HEK293 (cell line): Measurements from ENCODE around the gene RPP25L.

ENCODE experiments used
- CTCF ChIA-PET: fragments of 350-600 bp; formaldehyde crosslinking; extraction: SDS; loops from one replicate; lab custom pipeline; 2021; ENCODE audit warnings: antibody characterized with exemption; lab: Yijun Ruan, JAX
- POLR2A ChIA-PET: fragments of 300-600 bp; formaldehyde crosslinking; extraction: SDS; loops from one replicate; lab custom pipeline; 2020; ENCODE audit warnings: antibody characterized with exemption, inconsistent platforms; lab: Yijun Ruan, JAX
- H3K27ac ChIP-seq: fragments of 200-500 bp; sonication (Bioruptor generic); 2 replicates; pipeline ENCODE4 v1.5.1; 2014; ENCODE audit warnings: low read depth, low read length, control low read depth, inconsistent platforms; ENCODE audit errors: extremely low read depth
- H3K36me3 ChIP-seq, 2 experiments: fragments of 200-500 bp in 1 of 2; sonication (Bioruptor generic) in 1 of 2; 1 replicate in 1 of 2; 2 replicates in 1 of 2; pipeline ENCODE4 v1.5.1; 2014 to 2017; ENCODE audit warnings: inconsistent platforms in 2 of 2, low read length in 2 of 2; ENCODE audit not compliant: control insufficient read depth in 2 of 2, insufficient read depth in 1 of 2
- H3K4me1 ChIP-seq: fragments of 200-500 bp; sonication (Bioruptor generic); 2 replicates; pipeline ENCODE4 v1.5.1; 2014; ENCODE audit warnings: mild to moderate bottlenecking, low read length, inconsistent platforms; ENCODE audit not compliant: control insufficient read depth, insufficient read depth
- H3K4me3 ChIP-seq: 2 replicates; pipeline ENCODE4 v1.5.1; 2011; ENCODE audit warnings: low read depth, mild to moderate bottlenecking, control low read depth, low read length, moderate library complexity
- H3K9me3 ChIP-seq: fragments of 200-500 bp; sonication (Bioruptor generic); 2 replicates; pipeline ENCODE4 v1.5.1; 2014; ENCODE audit warnings: low read depth, low read length, inconsistent platforms; ENCODE audit not compliant: control insufficient read depth, insufficient read depth
- GLIS2 ChIP-seq: fragments of 450-650 bp; formaldehyde crosslinking; IDR thresholded peaks from 2 replicates; pipeline ENCODE4 v1.5.1; 2016; ENCODE audit warnings: missing biosample characterization, missing genetic modification characterization
- KLF1 ChIP-seq: fragments of 450-650 bp; formaldehyde crosslinking; IDR thresholded peaks from 2 replicates; pipeline ENCODE4 v1.5.1; 2016; ENCODE audit warnings: missing biosample characterization, missing genetic modification characterization
- PRDM10 ChIP-seq: fragments of 450-650 bp; formaldehyde crosslinking; IDR thresholded peaks from 2 replicates; pipeline ENCODE4 v1.5.1; 2016; ENCODE audit warnings: missing biosample characterization, missing genetic modification characterization
- ZFP69B ChIP-seq: fragments of 450-650 bp; formaldehyde crosslinking; IDR thresholded peaks from 2 replicates; pipeline ENCODE4 v1.5.1; 2016; ENCODE audit warnings: missing biosample characterization, missing genetic modification characterization
- ZNF398 ChIP-seq: fragments of 450-650 bp; formaldehyde crosslinking; IDR thresholded peaks from 2 replicates; pipeline ENCODE4 v1.5.1; 2017; ENCODE audit warnings: missing biosample characterization, missing genetic modification characterization
- ZNF645 ChIP-seq: fragments of 450-650 bp; formaldehyde crosslinking; IDR thresholded peaks from 2 replicates; pipeline ENCODE4; 2016; ENCODE audit warnings: missing biosample characterization, missing genetic modification characterization
- ZNF692 ChIP-seq: fragments of 450-650 bp; formaldehyde crosslinking; IDR thresholded peaks from 2 replicates; pipeline ENCODE4 v1.5.1; 2016; ENCODE audit warnings: missing biosample characterization, missing genetic modification characterization
- ZSCAN5A ChIP-seq: fragments of 450-650 bp; formaldehyde crosslinking; IDR thresholded peaks from 2 replicates; pipeline ENCODE4 v1.5.1; 2016; ENCODE audit warnings: missing biosample characterization, missing genetic modification characterization

Gene RPP25L

GRCh38 chr9:34630402-34631154 is 18.7 kb upstream of the RPP25L start:
- Histone ChIP-seq H3K27ac (no peak overlapping the region), H3K9me3 (no peaks in the 10 kb centered on the region), H3K4me3 (no peak overlapping the region), H3K4me1 (no peaks in the 10 kb centered on the region; the same call in 1 of the 2 replicates), H3K36me3 (peaks cover 0 to 10% of the 10 kb centered on the region in 2 experiments; a peak in 2 of 3 replicates)
- ChIA-PET POLR2A (no interaction called here), CTCF (interaction anchor here (0.7 to 3.2 kb wide), 7 partner anchors 10 to 227 kb away, joined by 3 to 18 read pairs (median 7); partner anchors contain the start of genes DCTN3 and RPP25L)
- TF ChIP-seq PRDM10 (tag by site-specific recombination) (peak; percentile 80), ZNF398 (tag by site-specific recombination) (0 out of 2 replicates have a peak, but pooled peaks have one; percentile 9), KLF1 (0 out of 2 replicates have a peak, but pooled peaks have one; percentile 10), ZNF645 (tag by site-specific recombination) (no peak)

- ChIA-PET CTCF (interaction anchor here (0.7 to 3.2 kb wide), 6 partner anchors 9 to 107 kb away, joined by 3 to 18 read pairs (median 8); partner anchors contain the start of genes DCTN3 and RPP25L), POLR2A (interaction anchor here (1.5 kb wide), 1 partner anchor 8 kb away, joined by 9 read pairs; the partner anchor contains the start of gene SIGMAR1)
- peak; percentile 72 for TF ChIP-seq ZFP69B (tag by site-specific recombination)
- TF ChIP-seq GLIS2, result 0 out of 2 replicates have a peak, but pooled peaks have one; percentile 1
- TF ChIP-seq ZNF692 (tag by site-specific recombination), result peak; percentile 75
- TF ChIP-seq ZSCAN5A (tag by site-specific recombination), result no peak
- Histone ChIP-seq H3K36me3 (no peaks in the 10 kb centered on the region; a peak in 1 of 3 replicates), H3K27ac (no peak overlapping the region), H3K9me3 (no peaks in the 10 kb centered on the region), H3K4me1 (no peaks in the 10 kb centered on the region; the same call in 1 of the 2 replicates), H3K4me3 (no peak overlapping the region)
Measured at GRCh38 chr9:34629491-34629808, 17.6 kb upstream of the RPP25L start.
